ENCODE measurements around the gene TACR3. TPM values are rescaled to one million over a fixed set of nuclear protein-coding genes. Genes with fewer than 3 reads are reported as not detected.

TACR3 gene
- total RNA-seq, 1 experiment from 2014 or later, result 2.7 TPM

DNA sequence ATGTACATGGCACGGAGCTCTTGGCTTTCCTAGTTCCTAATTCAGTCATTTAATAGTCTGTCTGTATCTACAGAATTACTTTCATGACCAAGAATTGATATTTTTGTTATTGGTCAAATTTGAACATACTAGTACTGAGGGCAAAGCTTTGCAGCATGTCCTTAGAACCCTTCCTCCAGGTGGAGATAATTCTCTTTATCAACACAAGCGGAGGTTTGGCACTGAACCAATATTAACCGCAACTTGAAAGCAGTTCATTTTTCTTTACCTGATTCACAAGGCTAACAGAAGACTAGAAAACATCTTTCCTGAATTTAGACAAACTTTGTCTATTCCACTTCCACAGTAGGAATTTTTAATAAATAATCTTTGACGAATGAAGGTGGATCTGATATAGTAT is 73.8 kb downstream of the TACR3 start:
- CTCF ChIA-PET, result no interaction called here
- POLR2A ChIA-PET, result no interaction called here

DNA sequence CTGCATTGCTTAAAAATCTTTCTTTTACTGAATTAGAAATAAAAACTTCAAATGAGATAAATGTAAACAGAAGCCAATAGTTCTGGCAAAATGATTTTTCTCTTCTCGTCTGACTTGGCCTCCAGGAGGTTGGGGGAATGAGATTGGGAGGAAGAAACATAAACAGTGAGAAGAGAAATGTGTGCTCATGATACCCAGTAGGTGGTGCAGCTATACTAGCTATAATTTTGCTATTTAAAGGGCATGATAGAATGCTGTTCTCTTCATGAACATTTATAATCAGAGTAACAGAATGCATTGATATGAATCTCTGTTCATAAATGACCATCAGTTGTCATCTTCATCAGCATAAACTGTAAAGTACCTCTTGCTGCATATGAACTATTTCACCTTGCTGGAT is 85.5 kb downstream of the TACR3 start:
- POLR2A ChIA-PET, result no interaction called here
- ATAC-seq, result no peak
- no peaks in the 10 kb centered on the region for H3K36me3 Mint-ChIP-seq
- TF ChIP-seq ZNF317 (CRISPR knock-in tag; IDR thresholded peaks at IDR 0.05; ENCODE audit: borderline replicate concordance, low read depth) (no peak), CBFB (CRISPR knock-in tag; IDR thresholded peaks at IDR 0.05; ENCODE audit: low read depth) (no peak), JUN (CRISPR knock-in tag; IDR thresholded peaks at IDR 0.05) (no peak), ZNF219 (CRISPR knock-in tag; IDR thresholded peaks at IDR 0.05; ENCODE audit: borderline replicate concordance) (no peak), GTF2I (CRISPR knock-in tag; conservative IDR thresholded peaks at IDR 0.05) (no peak), TEAD1 (CRISPR knock-in tag; IDR thresholded peaks at IDR 0.05) (no peak), RORB (CRISPR knock-in tag; IDR thresholded peaks at IDR 0.05) (no peak), CREM (CRISPR knock-in tag; IDR thresholded peaks at IDR 0.05) (no peak), SOX15 (CRISPR knock-in tag; IDR thresholded peaks at IDR 0.05) (no peak), ZNF121 (CRISPR knock-in tag; IDR thresholded peaks at IDR 0.05) (no peak), CDX4 (CRISPR knock-in tag; IDR thresholded peaks at IDR 0.05; ENCODE audit: borderline replicate concordance) (no peak)
- TF ChIP-seq, protein P1, sequence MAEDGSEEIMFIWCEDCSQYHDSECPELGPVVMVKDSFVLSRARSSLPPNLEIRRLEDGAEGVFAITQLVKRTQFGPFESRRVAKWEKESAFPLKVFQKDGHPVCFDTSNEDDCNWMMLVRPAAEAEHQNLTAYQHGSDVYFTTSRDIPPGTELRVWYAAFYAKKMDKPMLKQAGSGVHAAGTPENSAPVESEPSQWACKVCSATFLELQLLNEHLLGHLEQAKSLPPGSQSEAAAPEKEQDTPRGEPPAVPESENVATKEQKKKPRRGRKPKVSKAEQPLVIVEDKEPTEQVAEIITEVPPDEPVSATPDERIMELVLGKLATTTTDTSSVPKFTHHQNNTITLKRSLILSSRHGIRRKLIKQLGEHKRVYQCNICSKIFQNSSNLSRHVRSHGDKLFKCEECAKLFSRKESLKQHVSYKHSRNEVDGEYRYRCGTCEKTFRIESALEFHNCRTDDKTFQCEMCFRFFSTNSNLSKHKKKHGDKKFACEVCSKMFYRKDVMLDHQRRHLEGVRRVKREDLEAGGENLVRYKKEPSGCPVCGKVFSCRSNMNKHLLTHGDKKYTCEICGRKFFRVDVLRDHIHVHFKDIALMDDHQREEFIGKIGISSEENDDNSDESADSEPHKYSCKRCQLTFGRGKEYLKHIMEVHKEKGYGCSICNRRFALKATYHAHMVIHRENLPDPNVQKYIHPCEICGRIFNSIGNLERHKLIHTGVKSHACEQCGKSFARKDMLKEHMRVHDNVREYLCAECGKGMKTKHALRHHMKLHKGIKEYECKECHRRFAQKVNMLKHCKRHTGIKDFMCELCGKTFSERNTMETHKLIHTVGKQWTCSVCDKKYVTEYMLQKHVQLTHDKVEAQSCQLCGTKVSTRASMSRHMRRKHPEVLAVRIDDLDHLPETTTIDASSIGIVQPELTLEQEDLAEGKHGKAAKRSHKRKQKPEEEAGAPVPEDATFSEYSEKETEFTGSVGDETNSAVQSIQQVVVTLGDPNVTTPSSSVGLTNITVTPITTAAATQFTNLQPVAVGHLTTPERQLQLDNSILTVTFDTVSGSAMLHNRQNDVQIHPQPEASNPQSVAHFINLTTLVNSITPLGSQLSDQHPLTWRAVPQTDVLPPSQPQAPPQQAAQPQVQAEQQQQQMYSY (CRISPR knock-in tag; IDR thresholded peaks at IDR 0.05), result no peak
- TF ChIP-seq, protein P2, sequence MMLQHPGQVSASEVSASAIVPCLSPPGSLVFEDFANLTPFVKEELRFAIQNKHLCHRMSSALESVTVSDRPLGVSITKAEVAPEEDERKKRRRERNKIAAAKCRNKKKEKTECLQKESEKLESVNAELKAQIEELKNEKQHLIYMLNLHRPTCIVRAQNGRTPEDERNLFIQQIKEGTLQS (CRISPR knock-in tag; conservative IDR thresholded peaks at IDR 0.05), result no peak

More for the DNA sequence above, 73.8 kb downstream of the TACR3 start:
- Mint-ChIP-seq H3K27ac (no peak overlapping the region), H3K27me3 (ENCODE audit: low read depth) (no peaks in the 10 kb centered on the region), H3K4me3 (no peak overlapping the region), H3K9me3 (peaks cover 9% of the 10 kb centered on the region), H3K36me3 (no peaks in the 10 kb centered on the region), H3K4me1 (no peaks in the 10 kb centered on the region)
- TF ChIP-seq CREM (CRISPR knock-in tag; IDR thresholded peaks at IDR 0.05) (no peak), USF2 (CRISPR knock-in tag; IDR thresholded peaks at IDR 0.05) (no peak), MXD4 (CRISPR knock-in tag; IDR thresholded peaks at IDR 0.05; ENCODE audit: borderline replicate concordance) (no peak), JAZF1 (CRISPR knock-in tag; IDR thresholded peaks at IDR 0.05) (no peak), ZNF121 (CRISPR knock-in tag; IDR thresholded peaks at IDR 0.05) (no peak), ZBTB21 (CRISPR knock-in tag; IDR thresholded peaks at IDR 0.05; ENCODE audit: borderline replicate concordance) (no peak), TP53 (CRISPR knock-in tag; IDR thresholded peaks at IDR 0.05) (no peak), ZNF263 (CRISPR knock-in tag; IDR thresholded peaks at IDR 0.05; ENCODE audit: low read depth) (no peak), ELF4 (CRISPR knock-in tag; IDR thresholded peaks at IDR 0.05; ENCODE audit: low read depth) (no peak), ZNF281 (CRISPR knock-in tag; IDR thresholded peaks at IDR 0.05) (no peak), SMAD3 (CRISPR knock-in tag; IDR thresholded peaks at IDR 0.05; ENCODE audit: borderline replicate concordance) (no peak), FOXK1 (CRISPR knock-in tag; IDR thresholded peaks at IDR 0.05) (no peak)
- TF ChIP-seq, protein P3, sequence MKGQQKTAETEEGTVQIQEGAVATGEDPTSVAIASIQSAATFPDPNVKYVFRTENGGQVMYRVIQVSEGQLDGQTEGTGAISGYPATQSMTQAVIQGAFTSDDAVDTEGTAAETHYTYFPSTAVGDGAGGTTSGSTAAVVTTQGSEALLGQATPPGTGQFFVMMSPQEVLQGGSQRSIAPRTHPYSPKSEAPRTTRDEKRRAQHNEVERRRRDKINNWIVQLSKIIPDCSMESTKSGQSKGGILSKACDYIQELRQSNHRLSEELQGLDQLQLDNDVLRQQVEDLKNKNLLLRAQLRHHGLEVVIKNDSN (CRISPR knock-in tag; IDR thresholded peaks at IDR 0.05), result no peak
- TF ChIP-seq, protein P4, sequence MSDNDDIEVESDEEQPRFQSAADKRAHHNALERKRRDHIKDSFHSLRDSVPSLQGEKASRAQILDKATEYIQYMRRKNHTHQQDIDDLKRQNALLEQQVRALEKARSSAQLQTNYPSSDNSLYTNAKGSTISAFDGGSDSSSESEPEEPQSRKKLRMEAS (CRISPR knock-in tag; IDR thresholded peaks at IDR 0.05), result no peak
- TF ChIP-seq, protein P5, sequence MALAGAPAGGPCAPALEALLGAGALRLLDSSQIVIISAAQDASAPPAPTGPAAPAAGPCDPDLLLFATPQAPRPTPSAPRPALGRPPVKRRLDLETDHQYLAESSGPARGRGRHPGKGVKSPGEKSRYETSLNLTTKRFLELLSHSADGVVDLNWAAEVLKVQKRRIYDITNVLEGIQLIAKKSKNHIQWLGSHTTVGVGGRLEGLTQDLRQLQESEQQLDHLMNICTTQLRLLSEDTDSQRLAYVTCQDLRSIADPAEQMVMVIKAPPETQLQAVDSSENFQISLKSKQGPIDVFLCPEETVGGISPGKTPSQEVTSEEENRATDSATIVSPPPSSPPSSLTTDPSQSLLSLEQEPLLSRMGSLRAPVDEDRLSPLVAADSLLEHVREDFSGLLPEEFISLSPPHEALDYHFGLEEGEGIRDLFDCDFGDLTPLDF (CRISPR knock-in tag; IDR thresholded peaks at IDR 0.05), result no peak
- no peak for ATAC-seq
- no peak for DNase-seq (ENCODE audit: low spot score)

More for the DNA sequence above, 85.5 kb downstream of the TACR3 start:
- H3K4me1 Mint-ChIP-seq, result no peaks in the 10 kb centered on the region
- DNase-seq (ENCODE audit: low spot score), result no peak
- H3K4me3 Mint-ChIP-seq, result no peak overlapping the region
- CTCF ChIA-PET, result interaction anchor here (1.2 kb wide), 1 partner anchor 430 kb away, joined by 3 read pairs; no protein-coding TSS in a partner anchor
- no peak overlapping the region for H3K27ac Mint-ChIP-seq
- H3K9me3 Mint-ChIP-seq, result peaks cover 11% of the 10 kb centered on the region; the same call in 1 of the 2 replicates
- H3K27me3 Mint-ChIP-seq (ENCODE audit: low read depth), result no peaks in the 10 kb centered on the region

All from WTC11 (cell line).